HG02885 (cell line): ENCODE results near the gene PSMC3.
A peak's percentile ranks its signal among the peaks of the same experiment; 100 is the strongest.

ENCODE experiments used
- ATAC-seq: cut with Tn5 transposase; IDR thresholded peaks from one replicate; pipeline ENCODE4 v1.9.1; 2021; ENCODE audit warnings: mild to moderate bottlenecking; ENCODE audit not compliant: unreplicated experiment, poor library complexity

Gene PSMC3

DNA sequence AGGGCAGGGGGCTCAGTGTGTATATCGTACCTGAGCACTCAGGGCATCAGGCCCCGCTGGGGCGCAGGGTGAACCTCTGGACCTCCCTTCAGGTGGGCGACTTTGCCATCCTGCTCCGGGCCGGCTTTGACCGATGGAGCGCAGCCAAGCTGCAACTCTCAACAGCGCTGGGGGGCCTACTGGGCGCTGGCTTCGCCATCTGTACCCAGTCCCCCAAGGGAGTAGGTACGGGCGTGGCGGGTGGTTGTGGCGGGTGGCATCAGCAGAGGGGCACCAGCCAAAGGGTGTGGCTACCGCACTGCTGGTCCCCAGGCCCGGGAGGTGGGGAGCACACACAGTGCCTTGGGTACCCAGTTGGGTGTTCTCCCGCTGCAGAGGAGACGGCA, 11.6 kb downstream of the PSMC3 start:
- no peak for ATAC-seq

DNA sequence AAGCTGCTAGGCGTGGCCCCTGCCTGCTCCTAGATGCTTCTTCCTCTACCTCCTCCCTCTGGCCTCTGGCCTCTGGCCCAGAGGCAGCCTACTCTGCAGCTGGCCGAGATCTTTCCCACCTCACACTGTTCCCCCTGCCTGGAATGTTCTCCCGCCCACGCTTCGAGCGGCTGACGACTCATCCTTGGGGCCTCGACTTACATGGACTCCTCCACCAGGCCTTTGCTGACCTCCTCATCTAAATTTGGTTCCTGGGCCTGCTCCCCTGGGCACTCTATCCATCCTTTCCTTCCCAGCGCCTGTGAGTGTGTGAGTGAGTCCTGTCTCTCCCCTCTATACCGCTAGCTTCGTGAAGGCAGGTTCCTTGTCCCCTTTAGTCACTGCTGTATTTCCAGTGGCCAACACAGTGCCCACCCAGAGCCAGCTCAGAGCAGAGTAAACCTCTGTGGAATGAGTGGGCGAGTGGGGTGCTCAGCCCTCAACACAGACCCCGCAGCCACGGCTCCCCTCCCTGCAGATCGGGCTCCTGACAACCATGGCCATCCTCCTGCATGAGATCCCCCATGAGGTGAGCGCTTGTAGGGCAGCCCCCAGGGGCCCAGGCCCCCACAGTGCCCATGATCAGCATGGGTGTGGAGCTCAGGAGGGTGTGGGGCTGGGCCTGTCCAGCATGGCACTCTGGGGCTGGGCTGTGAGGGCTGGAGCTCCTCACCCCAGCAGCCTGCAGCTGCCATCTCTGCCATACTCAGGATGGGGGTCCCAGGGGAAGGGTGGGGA, 12.1 kb downstream of the PSMC3 start:
- no peak for ATAC-seq

DNA sequence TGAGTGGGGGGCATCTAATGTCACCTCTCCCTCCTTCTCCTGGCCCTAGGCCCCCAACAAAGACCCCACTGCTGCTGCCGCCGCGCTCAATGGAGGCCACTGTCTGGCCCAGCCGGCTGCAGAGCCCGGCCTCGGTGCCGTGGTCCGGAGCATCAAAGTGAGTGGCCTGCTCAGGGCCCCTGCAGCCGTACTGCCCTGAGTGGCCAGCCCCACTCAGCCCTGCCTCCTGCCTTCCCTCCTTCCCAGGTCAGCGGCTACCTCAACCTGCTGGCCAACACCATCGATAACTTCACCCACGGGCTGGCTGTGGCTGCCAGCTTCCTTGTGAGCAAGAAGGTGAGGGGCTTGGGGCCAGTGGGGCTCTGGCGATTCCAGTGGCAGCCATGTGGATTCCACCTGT, 12.9 kb downstream of the PSMC3 start:
- ATAC-seq, result no peak

DNA sequence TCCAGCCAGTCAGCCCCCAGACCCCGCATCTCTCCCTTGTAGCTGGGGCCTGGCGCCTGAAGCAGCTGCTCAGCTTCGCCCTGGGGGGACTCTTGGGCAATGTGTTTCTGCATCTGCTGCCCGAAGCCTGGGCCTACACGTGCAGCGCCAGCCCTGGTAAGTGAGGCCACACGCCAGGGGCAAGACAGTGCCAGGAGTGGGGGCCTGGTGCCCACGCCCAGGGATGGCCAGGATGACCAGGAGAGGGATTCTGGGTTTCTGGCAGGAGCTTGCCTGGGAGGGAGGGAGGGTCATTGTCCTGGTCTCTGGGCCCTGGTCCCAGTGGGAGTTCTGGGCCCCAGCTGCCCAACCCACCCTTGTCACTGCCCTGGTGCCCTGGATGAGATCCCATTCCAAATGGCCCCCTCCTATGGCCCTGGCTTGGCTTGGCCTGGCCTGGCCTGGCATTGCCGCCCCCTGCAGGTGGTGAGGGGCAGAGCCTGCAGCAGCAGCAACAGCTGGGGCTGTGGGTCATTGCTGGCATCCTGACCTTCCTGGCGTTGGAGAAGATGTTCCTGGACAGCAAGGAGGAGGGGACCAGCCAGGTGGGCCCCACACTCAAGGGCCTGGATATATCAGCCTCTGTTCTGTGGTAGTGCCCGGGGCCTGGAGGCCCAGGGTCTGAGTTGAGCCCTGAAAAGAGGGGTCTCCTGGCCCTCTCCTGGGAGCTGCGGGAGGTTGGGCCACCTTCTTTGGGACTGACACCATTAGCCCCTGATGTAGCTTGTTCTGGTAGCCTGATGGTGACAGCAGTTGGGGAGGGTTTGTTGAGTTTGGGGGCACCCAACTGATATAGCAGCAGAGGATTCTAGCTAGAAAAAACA, 14.1 kb downstream of the PSMC3 start:
- ATAC-seq, result no peak

DNA sequence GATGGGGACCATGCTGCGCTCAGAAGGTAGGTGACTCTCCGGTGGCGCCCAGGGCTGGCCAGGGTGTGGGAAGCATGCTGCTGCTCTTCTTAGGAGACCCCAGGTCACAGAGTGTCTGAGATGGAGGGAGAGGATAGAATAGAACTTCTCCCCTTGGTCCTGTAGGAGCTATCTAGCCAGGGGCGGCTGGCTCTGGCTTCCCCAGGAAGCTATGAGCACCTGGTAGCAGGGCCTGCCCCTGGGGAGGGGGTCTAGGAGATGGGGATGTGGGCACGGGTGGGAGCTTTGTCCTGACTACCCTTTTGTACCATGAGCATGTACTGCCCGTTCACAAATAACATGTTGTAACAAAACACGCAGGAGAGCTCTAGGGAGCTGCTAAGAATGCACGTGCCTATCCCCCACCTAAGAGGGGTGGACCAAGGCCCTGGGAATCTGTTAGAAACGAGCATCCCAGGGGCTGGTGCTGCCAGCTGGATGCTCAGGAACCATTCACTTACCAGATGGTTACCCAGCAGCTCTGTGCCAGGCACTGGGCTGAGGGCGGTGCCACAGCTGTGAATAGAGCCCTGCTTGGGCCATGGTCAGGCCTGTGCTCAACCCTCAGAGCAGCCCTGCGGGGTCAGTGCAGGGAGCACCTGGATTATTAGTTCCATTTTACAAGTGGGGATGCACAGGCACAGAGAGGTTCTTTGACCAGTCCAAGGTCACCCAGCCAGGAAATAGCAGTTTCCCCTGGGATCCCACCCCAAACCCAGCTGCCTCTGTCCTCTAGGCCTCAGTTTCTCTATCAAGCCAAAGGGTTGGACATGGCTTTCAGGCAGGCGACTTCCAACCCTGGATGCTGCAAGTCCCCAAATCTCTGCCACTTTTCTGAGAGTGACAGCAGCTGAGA, 15.6 kb downstream of the PSMC3 start:
- ATAC-seq, result no peak

DNA sequence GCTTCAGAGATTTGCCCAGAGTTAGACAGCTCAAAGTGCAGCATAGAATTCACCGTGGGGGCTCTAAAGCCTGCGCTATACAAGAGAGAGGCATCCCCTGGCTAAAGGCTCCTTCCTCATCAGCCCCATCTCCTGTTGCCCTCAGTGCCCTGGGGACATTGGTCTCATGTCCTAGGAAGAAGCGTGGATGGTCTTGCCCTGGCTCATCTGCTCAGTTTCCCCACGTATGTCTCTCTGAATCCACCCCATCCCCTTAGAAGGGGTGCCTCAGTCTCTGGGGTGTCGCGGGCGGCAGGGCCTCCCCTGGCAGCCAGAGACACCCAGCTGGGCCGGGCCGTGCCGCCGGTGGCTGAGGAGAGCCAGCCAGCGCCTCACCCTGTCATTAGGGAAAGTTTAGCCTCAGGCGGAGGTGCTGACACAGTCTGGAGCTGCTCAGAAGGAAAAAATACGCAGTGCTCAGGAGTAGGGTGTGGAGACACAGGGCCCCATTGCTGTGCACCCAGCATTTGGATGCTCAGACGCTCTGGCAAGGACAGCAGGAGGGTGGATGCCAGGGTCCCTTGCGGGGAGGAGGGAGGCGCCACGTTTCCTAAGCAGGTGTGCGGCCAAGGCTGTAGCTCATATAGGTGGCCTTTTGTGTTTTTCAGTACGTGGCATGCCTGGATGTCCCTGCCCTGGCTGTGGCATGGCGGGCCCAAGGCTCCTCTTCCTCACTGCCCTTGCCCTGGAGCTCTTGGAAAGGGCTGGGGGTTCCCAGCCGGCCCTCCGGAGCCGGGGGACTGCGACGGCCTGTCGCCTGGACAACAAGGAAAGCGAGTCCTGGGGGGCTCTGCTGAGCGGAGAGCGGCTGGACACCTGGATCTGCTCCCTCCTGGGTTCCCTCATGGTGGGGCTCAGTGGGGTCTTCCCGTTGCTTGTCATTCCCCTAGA, 16.5 kb downstream of the PSMC3 start:
- ATAC-seq, result no peak

DNA sequence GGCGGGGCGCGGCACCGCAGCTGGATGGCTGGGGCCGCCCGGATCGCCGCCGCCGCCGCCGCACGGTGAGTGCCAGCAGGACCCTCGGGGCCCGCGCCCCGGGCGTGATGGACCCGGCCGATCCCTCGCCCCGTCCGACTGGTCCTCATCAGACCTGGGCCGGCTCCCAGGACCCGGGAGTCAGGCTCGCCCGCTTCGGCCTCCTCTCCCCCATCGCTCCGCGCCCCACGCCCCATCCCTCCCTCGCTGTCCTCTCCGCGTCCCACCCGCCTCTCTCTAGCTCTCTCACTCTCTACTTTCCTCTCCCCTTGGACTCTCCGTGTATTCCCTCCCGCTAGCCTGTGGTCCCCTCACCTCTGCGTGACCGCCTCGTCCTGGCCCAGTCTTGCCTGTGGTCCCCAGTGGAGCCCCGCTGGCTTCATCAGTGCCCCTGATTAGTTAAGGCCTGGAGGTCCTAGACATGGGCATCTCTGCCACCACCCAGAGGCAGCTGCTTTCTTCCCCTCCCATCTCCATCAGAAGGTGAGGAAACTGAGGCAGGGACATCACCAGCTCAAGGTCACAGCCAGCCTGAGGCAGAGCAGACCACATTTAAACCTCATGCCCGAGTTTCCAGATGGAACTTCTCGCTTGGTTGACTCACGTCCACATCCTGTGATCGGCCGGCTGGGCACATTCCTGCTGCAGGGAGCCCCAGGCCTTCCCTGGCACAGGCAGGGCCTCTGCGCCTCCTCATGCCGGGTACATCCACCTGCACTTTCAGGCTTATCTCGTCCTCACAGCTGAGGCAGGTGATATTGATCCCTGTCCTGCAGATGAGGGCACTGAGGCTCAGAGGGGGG, 17.4 kb downstream of the PSMC3 start:
- no peak for ATAC-seq

DNA sequence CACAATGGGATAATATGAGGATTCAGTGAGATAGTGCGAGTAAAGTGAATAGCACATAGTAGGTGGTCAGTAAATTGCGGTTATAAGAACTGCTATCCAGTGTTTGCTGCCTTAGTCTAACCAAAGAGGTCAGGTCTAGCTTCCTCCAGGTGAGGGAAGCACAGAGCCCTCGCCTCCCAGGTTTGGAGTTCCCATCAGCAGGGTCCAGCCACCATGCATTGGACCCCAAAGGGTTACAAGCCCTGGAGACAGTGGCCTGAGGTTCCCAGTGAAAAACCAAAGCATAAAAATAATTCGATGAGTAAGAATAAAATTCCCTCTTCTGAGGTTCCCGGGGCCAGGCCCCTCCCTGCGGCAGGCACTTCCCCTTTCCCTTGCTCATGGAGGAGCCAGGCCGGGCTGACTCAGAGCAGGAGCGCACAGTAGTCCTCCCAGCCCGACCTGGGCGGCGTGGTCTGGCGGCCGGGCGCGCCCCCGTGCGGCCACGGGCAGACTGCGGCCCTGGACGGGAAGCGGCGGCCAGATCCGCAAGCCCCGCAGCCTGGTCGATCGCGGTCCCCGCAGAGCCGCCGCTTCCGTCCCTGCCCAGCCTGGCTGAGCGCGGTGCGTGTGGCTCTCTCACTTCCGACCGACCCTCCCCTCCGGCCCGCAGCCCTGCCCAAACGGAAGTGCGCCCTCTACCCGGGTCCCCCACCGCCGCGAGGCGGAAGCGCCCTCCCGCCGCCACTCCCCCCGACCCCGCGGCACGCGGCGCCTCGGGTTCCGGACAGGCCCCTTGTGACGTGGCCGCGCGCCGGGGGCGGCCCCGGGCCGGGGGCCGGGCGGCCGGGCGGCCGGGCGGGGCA, 18.3 kb downstream of the PSMC3 start, which contains the start of gene SLC39A13:
SLC39A13 (plus strand) TSS at position 845 of the 845 bp plus-strand sequence. CDS start 1,505 bp downstream, outside the sequence.
- ATAC-seq, result peak; percentile 83

DNA sequence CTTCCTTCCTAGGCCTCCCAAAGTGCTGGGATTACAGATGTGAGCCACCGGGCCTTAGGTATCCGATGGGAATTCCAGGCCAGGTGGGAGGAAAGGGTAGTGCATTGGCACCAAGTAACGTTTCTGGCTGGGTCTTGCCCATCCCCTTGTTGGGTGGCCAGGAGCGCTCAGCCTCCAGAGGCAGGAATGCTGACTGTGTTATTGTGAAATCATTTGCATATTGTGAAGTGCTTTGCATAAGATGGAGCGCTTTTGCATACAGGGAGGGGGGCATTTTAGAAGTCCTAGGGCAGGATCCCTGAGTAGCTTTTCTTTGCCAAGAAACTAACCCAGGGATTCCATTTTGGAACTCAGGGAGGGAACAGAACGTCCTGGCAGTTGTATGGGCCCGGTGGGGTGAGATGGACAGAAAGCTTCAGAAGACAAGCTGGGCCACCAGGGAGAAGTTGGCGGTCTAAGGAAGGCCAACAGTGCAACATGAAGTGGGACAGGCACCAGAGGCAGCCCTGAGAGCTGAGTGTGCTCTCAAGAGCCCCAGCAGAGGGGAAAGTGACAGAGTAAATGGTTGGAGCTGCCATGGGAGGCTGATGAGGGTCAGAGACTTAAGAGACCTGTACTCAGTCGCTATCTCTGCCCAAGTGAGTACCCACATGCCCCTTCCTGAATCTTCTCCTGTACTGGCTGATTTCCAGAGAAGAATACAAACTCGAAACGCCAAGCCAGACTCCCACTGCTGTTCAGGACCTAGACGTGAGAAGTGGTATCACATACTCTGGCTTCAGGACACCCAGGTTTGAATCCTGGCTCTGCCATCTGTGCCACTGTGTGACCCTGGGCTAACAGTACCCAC, 19.1 kb downstream of the PSMC3 start:
- no peak for ATAC-seq

DNA sequence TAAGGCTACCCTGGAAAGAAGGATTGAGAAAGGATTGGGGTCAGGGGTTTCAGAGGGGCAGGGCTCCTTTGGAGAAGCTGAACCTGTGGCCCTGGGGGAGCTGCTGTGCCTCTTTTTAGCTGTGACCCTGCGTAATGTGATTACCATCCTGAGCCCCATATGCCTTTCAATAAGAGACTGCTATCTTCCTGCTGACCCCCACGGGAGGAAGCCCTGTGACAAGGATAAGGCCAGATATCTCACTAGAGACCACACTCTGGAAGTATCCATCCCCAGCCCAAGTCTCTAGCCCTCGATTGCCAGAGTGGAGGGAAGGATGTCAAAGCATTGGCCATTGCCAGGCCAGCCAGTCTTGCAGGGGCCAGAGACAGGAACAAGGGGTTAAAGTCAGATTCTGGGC, 22.7 kb downstream of the PSMC3 start:
- ATAC-seq, result no peak

DNA sequence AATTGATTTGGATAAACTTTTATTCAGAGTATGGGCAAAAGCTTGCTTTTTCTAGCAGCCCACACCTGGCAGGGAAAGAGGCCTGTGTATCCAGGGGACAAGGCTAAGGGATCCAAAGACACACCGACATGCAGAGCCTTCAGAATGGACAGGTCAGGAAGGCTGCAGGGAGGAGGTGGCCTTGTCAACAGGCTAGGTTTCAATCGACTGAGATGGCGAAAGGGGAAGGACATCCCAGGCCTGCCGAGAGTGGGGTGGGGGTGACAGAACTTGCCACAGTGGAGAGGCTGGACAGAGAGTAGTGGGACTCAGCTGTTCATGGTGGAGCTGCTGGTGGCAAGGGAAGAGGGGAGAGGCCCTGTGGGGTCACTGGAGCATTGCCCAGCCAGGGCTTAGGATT, 23.1 kb downstream of the PSMC3 start:
- no peak for ATAC-seq

DNA sequence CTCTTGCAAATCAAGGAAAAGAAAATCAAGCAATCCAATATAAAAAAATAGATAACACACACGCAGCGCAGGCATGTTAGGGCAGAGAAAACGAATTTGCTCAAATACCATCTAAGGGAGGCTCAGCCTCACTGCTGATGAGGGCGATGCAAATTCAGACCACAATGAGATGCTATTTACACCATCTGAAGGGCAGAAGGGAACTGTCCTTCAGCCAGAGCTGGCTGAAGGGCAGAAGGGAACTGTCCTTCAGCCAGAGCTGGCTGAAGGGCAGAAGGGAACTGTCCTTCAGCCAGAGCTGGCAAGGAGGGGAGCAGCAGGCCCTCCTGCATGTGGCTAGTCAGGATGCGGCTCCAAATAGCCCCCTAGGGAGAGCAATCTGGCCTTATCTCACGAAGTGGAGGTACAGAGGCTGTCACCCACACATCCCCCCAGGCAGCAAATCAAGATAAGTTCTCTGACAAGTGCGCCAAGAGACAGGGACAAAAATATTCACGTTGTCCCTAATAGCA, 25.4 kb downstream of the PSMC3 start:
- peak; percentile 62 for ATAC-seq

DNA sequence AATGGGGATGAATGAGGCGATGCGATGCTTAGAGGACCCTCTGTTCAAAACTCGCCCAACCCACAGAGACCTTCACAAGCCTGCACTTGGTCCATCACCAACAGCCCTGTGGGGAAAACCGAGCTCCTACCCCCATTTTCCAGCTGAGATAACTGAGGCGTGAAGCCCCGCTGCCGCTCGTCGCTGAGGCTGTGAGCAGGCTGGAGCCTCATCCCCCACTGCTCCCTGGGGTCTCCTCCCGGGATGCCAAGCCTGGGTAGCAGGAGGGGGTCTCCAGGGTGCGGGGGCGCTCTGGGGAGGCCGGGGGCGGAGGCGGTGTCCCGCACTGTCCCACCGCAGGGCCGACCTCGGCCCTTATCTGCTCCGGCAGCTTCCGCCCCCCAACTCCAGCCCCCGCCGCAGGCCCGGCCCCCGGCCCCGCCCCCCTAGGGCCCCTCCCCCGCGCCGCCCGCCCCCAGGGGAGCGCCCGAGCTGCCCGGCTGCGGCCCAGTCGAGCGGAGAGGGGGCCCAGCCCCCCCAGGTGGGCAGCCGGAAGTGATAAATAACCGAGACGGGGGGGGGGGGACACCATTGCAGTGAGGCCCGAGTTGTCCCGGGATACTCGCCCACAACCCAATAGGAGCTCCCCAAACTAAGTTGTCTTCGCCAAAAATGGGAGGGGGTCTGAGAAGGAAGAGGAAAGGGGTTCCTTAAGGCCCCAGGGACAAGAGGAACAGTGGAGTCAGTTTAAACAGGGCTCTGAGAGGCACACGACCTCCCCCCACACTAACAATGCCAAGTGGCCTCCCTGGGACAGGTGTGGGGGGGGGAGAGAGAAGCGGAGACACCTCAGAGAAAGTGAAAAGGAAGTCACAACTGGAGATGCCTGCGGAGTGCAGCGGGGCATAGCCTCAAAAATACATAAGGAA, 26.1 kb downstream of the PSMC3 start:
- peak; percentile 64 for ATAC-seq

DNA sequence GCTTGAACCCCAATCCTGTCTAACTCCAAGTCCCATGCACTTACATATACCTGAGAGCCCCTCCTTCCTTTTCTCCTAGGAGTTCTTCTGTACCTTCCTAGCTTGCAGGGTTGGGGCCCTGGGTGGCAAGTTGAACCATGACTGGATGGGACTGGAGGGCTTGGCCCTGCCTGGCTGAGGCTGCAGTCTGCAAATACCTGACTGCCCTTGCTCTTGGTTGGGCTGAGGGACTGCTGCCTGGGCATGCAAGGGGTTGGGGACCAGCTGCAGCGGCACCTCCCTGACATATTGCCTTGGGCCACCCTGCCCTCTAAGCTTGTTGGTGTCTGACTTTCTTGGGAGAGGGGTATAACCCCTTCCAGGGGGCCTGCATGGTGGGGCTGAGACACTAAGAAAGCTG, 27.7 kb downstream of the PSMC3 start:
- no peak for ATAC-seq

DNA sequence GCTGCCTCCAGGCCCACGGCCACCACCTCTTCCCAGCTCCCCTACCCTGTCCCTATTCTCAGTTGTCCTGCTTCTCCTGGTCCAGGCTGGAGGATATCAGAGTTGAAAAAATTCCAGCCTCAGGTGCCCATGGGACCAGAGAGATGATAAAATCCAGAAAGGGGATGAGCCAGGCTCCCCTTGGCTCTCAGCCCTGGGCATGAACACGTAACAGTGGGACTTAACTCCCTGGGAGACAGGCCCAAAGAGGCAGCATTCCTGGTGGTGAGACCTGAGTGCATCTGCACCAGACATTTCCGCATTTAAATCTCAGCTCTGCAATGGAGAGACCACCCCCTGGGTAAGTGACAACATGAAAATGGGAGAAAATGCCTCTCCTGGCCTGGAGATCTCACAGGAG, 28.2 kb downstream of the PSMC3 start:
- no peak for ATAC-seq

DNA sequence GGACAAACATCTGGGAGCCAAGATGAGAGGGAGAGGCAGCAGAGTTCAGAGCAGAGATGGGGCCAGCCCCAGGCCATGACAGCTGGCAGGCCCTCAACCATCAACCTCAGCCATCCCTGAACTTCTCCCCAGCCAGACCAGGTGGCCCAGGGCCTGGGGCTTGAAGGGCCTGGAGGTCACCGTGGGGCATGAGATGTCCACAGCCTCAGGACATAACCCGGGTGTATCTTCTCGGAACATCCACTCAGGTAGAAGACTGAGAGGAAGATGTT, 30.3 kb downstream of the PSMC3 start:
- ATAC-seq, result no peak
